ENCODE measurements around the gene MYO1H. TPM values are rescaled to one million over a fixed set of nuclear protein-coding genes. Genes with fewer than 3 reads are reported as not detected.
"Not testable (repeated sequence)": the region's sequence is repeated elsewhere in the genome, so short reads cannot be mapped to it uniquely, and the experiment has no call there.

The MYO1H gene
- total RNA-seq, 1 donor = not detected

- Histone ChIP-seq H3K36me3 (ENCODE audit: insufficient read depth, low read length) (no peaks in the 10 kb centered on the region), H3K9me3 (ENCODE audit: low read depth, low read length) (no peaks in the 10 kb centered on the region), H3K4me3 (ENCODE audit: insufficient read depth, low read length) (no peak overlapping the region), H3K79me2 (ENCODE audit: insufficient read depth, low read length) (no peaks in the 10 kb centered on the region), H3K4me2 (ENCODE audit: insufficient read depth, low read length) (no peak overlapping the region), H2AFZ (ENCODE audit: low read length) (peak overlapping the region; percentile 65), H3K27me3 (ENCODE audit: insufficient read depth, low read length) (no peaks in the 10 kb centered on the region), H4K20me1 (ENCODE audit: insufficient read depth, low read length) (no peaks in the 10 kb centered on the region), H3K27ac (ENCODE audit: low read depth, low read length) (no peak overlapping the region), H3K4me1 (ENCODE audit: insufficient read depth, low read length) (no peaks in the 10 kb centered on the region)
- peak; percentile 96 for TF ChIP-seq CTCF (IDR thresholded peaks at IDR 0.05; ENCODE audit: extremely low read depth, low read depth, low read length)
- peak; percentile 91 for DNase-seq (ENCODE audit: insufficient read length, low spot score, missing footprints)
Measured at GRCh38 chr12:109428037-109428629, 80.4 kb downstream of the MYO1H start.

GRCh38 chr12:109428804-109429203 is 81.1 kb downstream of the MYO1H start:
- not testable (repeated sequence) for H3K4me1 ChIP-seq (ENCODE audit: insufficient read depth, low read length); DNase-seq (ENCODE audit: insufficient read length, low spot score, missing footprints); H3K27ac ChIP-seq (ENCODE audit: low read depth, low read length); H2AFZ ChIP-seq (ENCODE audit: low read length); H4K20me1 ChIP-seq (ENCODE audit: insufficient read depth, low read length); H3K4me3 ChIP-seq (ENCODE audit: insufficient read depth, low read length); H3K79me2 ChIP-seq (ENCODE audit: insufficient read depth, low read length); H3K9me3 ChIP-seq (ENCODE audit: low read depth, low read length); H3K4me2 ChIP-seq (ENCODE audit: insufficient read depth, low read length); H3K36me3 ChIP-seq (ENCODE audit: insufficient read depth, low read length); H3K27me3 ChIP-seq (ENCODE audit: insufficient read depth, low read length)

GRCh38 chr12:109430244-109430643 is 82.5 kb downstream of the MYO1H start:
- Histone ChIP-seq H3K79me2 (ENCODE audit: insufficient read depth, low read length) (no peaks in the 10 kb centered on the region), H3K27me3 (ENCODE audit: insufficient read depth, low read length) (no peaks in the 10 kb centered on the region), H3K4me2 (ENCODE audit: insufficient read depth, low read length) (no peak overlapping the region), H3K27ac (ENCODE audit: low read depth, low read length) (no peak overlapping the region), H3K4me3 (ENCODE audit: insufficient read depth, low read length) (no peak overlapping the region), H4K20me1 (ENCODE audit: insufficient read depth, low read length) (no peaks in the 10 kb centered on the region), H3K36me3 (ENCODE audit: insufficient read depth, low read length) (no peaks in the 10 kb centered on the region), H2AFZ (ENCODE audit: low read length) (no peak overlapping the region), H3K4me1 (ENCODE audit: insufficient read depth, low read length) (peaks cover 3% of the 10 kb centered on the region), H3K9me3 (ENCODE audit: low read depth, low read length) (no peaks in the 10 kb centered on the region)
- TF ChIP-seq CTCF (IDR thresholded peaks at IDR 0.05; ENCODE audit: extremely low read depth, low read depth, low read length) = no peak
- DNase-seq (ENCODE audit: insufficient read length, low spot score, missing footprints) = no peak

- Histone ChIP-seq H3K4me1 (ENCODE audit: insufficient read depth, low read length) (peaks cover 9% of the 10 kb centered on the region), H3K4me3 (ENCODE audit: insufficient read depth, low read length) (no peak overlapping the region), H3K27ac (ENCODE audit: low read depth, low read length) (no peak overlapping the region), H3K79me2 (ENCODE audit: insufficient read depth, low read length) (no peaks in the 10 kb centered on the region), H3K36me3 (ENCODE audit: insufficient read depth, low read length) (no peaks in the 10 kb centered on the region), H2AFZ (ENCODE audit: low read length) (no peak overlapping the region), H3K27me3 (ENCODE audit: insufficient read depth, low read length) (no peaks in the 10 kb centered on the region), H4K20me1 (ENCODE audit: insufficient read depth, low read length) (no peaks in the 10 kb centered on the region), H3K4me2 (ENCODE audit: insufficient read depth, low read length) (no peak overlapping the region), H3K9me3 (ENCODE audit: low read depth, low read length) (no peaks in the 10 kb centered on the region)
- no peak for TF ChIP-seq CTCF (IDR thresholded peaks at IDR 0.05; ENCODE audit: extremely low read depth, low read depth, low read length)
- DNase-seq (ENCODE audit: insufficient read length, low spot score, missing footprints) = no peak
Measured at GRCh38 chr12:109432431-109432830, 84.7 kb downstream of the MYO1H start.
